ENCODE measurements around the gene VSTM4. TPM values are rescaled to one million over a fixed set of nuclear protein-coding genes. Genes with fewer than 3 reads are reported as not detected.

The VSTM4 gene
- total and polyA plus RNA-seq, 9 donors = 35.5 to 59.5 (median 46.7) TPM

- peaks cover 35% of the 10 kb centered on the region for H3K4me1 ChIP-seq (ENCODE audit: control insufficient read depth, insufficient read depth, low read length)
- peaks cover 6% of the 10 kb centered on the region for H3K9me3 ChIP-seq (replicated peaks; ENCODE audit: control insufficient read depth, low read depth, low read length)
- no peak for DNase-seq
- H3K27ac ChIP-seq (ENCODE audit: low read length) = no peak overlapping the region
- 90% methylated on average over 5 of the region's 7 CpGs for WGBS (ENCODE audit: insufficient coverage)
- peaks cover 55% of the 10 kb centered on the region for H3K36me3 ChIP-seq (ENCODE audit: control insufficient read depth, insufficient read depth, low read length)
- H3K27me3 ChIP-seq (ENCODE audit: control insufficient read depth, insufficient read depth, low read length) = no peaks in the 10 kb centered on the region
- H3K4me3 ChIP-seq (ENCODE audit: low read length) = no peak overlapping the region
These were observed 39.0 kb downstream of the VSTM4 start for GRCh38 chr10:49076319-49076718.

GRCh38 chr10:49075743-49076142, 39.6 kb downstream of the VSTM4 start:
- Histone ChIP-seq H3K4me1 (ENCODE audit: control insufficient read depth, insufficient read depth, low read length) (peaks cover 35% of the 10 kb centered on the region), H3K27me3 (ENCODE audit: control insufficient read depth, insufficient read depth, low read length) (no peaks in the 10 kb centered on the region), H3K4me3 (ENCODE audit: low read length) (no peak overlapping the region), H3K36me3 (ENCODE audit: control insufficient read depth, insufficient read depth, low read length) (peaks cover 61% of the 10 kb centered on the region), H3K27ac (ENCODE audit: low read length) (no peak overlapping the region), H3K9me3 (replicated peaks; ENCODE audit: control insufficient read depth, low read depth, low read length) (peaks cover 6% of the 10 kb centered on the region)
- WGBS (ENCODE audit: insufficient coverage) = 100% methylated on average over 1 of the region's 2 CpGs
- no peak for DNase-seq

DNA sequence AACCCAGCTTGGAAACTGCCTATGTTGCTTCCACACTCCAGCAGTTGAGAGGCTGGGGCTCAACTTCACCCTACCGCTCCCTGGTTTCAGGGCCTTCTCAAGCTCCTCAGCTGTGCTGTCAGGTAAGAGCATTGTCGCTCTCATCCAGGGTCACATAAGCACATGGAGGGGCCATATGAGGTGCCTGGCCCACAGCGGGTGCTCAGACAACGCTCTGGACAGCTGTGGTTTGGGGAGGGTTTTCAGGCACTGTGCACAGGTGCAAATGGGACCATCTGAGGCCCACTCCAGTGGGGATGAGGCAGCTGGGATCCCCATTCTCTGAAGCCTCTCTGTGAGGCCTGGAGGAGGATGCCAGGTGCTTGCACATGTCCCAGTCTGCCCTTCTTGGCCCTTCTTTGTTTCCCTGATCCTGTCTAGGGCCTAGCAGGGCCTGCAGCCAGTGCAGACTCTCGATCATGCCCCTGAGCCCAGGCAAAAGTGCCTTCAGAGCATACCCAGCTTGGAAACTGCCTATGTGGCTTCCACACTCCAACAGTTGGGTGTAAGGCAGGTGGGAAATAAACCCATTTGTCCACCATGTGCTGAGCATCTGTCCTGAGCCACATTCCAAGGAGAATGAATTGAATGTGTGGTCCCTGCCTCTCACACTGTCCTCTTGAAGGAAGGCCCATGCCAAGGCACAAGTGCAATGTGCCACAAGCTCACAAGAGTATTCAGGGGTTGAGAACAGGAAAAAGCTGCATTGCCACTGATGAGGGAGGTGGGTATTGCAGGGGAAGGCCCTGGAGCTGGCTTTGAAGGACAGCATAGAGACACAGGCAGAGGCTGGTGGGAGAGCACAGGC, 40.3 kb downstream of the VSTM4 start:
- H3K4me3 ChIP-seq (ENCODE audit: low read length) = no peak overlapping the region
- H3K4me1 ChIP-seq (ENCODE audit: control insufficient read depth, insufficient read depth, low read length) = peaks cover 31% of the 10 kb centered on the region
- H3K27ac ChIP-seq (ENCODE audit: low read length) = no peak overlapping the region
- DNase-seq = peak; percentile 45
- peaks cover 65% of the 10 kb centered on the region for H3K36me3 ChIP-seq (ENCODE audit: control insufficient read depth, insufficient read depth, low read length)
- H3K27me3 ChIP-seq (ENCODE audit: control insufficient read depth, insufficient read depth, low read length) = no peaks in the 10 kb centered on the region
- 100% methylated on average over 5 of the region's 5 CpGs for WGBS (ENCODE audit: insufficient coverage)
- H3K9me3 ChIP-seq (replicated peaks; ENCODE audit: control insufficient read depth, low read depth, low read length) = peaks cover 6% of the 10 kb centered on the region

- peaks cover 37% of the 10 kb centered on the region for H3K4me1 ChIP-seq (ENCODE audit: control insufficient read depth, insufficient read depth, low read length)
- WGBS (ENCODE audit: insufficient coverage) = 83% methylated on average over 2 of the region's 4 CpGs
- H3K27ac ChIP-seq (ENCODE audit: low read length) = no peak overlapping the region
- H3K36me3 ChIP-seq (ENCODE audit: control insufficient read depth, insufficient read depth, low read length) = peaks cover 80% of the 10 kb centered on the region
- no peaks in the 10 kb centered on the region for H3K27me3 ChIP-seq (ENCODE audit: control insufficient read depth, insufficient read depth, low read length)
- DNase-seq = no peak
- H3K9me3 ChIP-seq (replicated peaks; ENCODE audit: control insufficient read depth, low read depth, low read length) = peaks cover 6% of the 10 kb centered on the region
- no peak overlapping the region for H3K4me3 ChIP-seq (ENCODE audit: low read length)
These were observed 43.0 kb downstream of the VSTM4 start for GRCh38 chr10:49072166-49072885.

DNA sequence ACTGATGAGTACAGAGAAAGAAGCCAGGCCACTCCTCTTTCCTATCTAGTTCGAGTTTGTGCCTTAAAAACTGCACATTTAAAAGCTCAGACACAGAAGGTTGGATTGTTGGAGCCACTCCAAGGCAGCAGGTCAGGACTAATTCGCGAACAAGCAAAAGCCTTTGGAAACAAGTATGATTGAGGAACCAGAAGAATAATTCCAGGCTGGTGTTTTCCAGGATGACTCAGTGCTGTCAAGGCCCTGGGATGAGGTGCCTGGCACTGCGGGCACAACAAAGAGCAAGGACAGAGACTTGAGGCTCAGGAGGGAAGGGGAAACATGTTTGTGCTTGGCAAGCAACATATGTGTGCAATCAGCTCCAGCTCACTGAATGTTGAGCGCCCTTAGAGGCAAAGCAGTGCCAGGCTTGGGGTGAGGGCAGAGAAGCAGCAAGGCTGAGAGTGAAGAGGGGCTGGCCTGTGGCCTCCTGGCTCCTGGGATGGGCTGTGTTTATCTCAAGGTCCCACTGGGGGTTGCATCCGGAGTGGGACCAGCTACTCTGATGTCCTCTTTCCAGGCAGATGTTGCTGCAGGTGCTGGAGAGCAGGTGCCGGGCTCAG, 44.1 kb downstream of the VSTM4 start:
- H3K9me3 ChIP-seq (replicated peaks; ENCODE audit: control insufficient read depth, low read depth, low read length) = peaks cover 6% of the 10 kb centered on the region
- H3K4me3 ChIP-seq (ENCODE audit: low read length) = no peak overlapping the region
- H3K4me1 ChIP-seq (ENCODE audit: control insufficient read depth, insufficient read depth, low read length) = peaks cover 27% of the 10 kb centered on the region
- 41% methylated on average over 5 of the region's 7 CpGs for WGBS (ENCODE audit: insufficient coverage)
- no peak overlapping the region for H3K27ac ChIP-seq (ENCODE audit: low read length)
- H3K36me3 ChIP-seq (ENCODE audit: control insufficient read depth, insufficient read depth, low read length) = peaks cover 70% of the 10 kb centered on the region
- no peaks in the 10 kb centered on the region for H3K27me3 ChIP-seq (ENCODE audit: control insufficient read depth, insufficient read depth, low read length)
- peak; percentile 52 for DNase-seq

GRCh38 chr10:49070701-49071100, 44.6 kb downstream of the VSTM4 start:
- Histone ChIP-seq H3K4me1 (ENCODE audit: control insufficient read depth, insufficient read depth, low read length) (peaks cover 26% of the 10 kb centered on the region), H3K4me3 (ENCODE audit: low read length) (no peak overlapping the region), H3K27ac (ENCODE audit: low read length) (no peak overlapping the region), H3K27me3 (ENCODE audit: control insufficient read depth, insufficient read depth, low read length) (no peaks in the 10 kb centered on the region), H3K36me3 (ENCODE audit: control insufficient read depth, insufficient read depth, low read length) (peaks cover 64% of the 10 kb centered on the region), H3K9me3 (replicated peaks; ENCODE audit: control insufficient read depth, low read depth, low read length) (peaks cover 6% of the 10 kb centered on the region)
- DNase-seq = no peak
- WGBS (ENCODE audit: insufficient coverage) = no CpG with 5 or more reads among the region's 4 CpGs

GRCh38 chr10:49068672-49069217, 46.6 kb downstream of the VSTM4 start:
- no peak for DNase-seq
- Histone ChIP-seq H3K4me1 (ENCODE audit: control insufficient read depth, insufficient read depth, low read length) (peaks cover 19% of the 10 kb centered on the region), H3K27me3 (ENCODE audit: control insufficient read depth, insufficient read depth, low read length) (no peaks in the 10 kb centered on the region), H3K4me3 (ENCODE audit: low read length) (no peak overlapping the region), H3K27ac (ENCODE audit: low read length) (no peak overlapping the region), H3K36me3 (ENCODE audit: control insufficient read depth, insufficient read depth, low read length) (peaks cover 62% of the 10 kb centered on the region), H3K9me3 (replicated peaks; ENCODE audit: control insufficient read depth, low read depth, low read length) (peaks cover 6% of the 10 kb centered on the region)
- WGBS (ENCODE audit: insufficient coverage) = 67% methylated on average over 5 of the region's 6 CpGs

DNA sequence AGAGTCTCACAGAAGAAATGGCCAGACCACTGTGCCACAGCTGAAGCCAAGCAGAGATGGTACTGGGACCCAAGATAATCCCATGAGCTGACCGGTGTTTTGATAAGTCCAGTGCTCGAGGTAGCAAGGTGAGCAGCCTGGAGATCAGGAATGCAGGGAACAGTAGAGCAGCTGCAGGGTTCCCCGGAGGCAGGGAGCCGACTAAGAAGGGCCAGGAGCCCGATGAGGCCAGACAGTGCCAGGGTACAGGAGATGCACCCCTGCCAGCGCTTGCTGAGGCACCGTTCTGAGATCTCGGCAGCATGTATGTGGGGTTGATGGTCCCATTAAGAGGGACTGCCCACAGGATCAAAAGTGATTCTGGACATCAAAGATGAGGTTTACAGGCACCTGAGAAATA, 47.1 kb downstream of the VSTM4 start:
- peaks cover 6% of the 10 kb centered on the region for H3K9me3 ChIP-seq (replicated peaks; ENCODE audit: control insufficient read depth, low read depth, low read length)
- 94% methylated on average over 8 of the region's 8 CpGs for WGBS (ENCODE audit: insufficient coverage)
- H3K4me3 ChIP-seq (ENCODE audit: low read length) = no peak overlapping the region
- no peaks in the 10 kb centered on the region for H3K27me3 ChIP-seq (ENCODE audit: control insufficient read depth, insufficient read depth, low read length)
- no peak for DNase-seq
- peaks cover 61% of the 10 kb centered on the region for H3K36me3 ChIP-seq (ENCODE audit: control insufficient read depth, insufficient read depth, low read length)
- H3K27ac ChIP-seq (ENCODE audit: low read length) = no peak overlapping the region
- peaks cover 19% of the 10 kb centered on the region for H3K4me1 ChIP-seq (ENCODE audit: control insufficient read depth, insufficient read depth, low read length)

GRCh38 chr10:49066944-49067730, 48.2 kb downstream of the VSTM4 start:
- H3K36me3 ChIP-seq (ENCODE audit: control insufficient read depth, insufficient read depth, low read length) = peaks cover 50% of the 10 kb centered on the region
- no peak for DNase-seq
- 64% methylated on average over 2 of the region's 5 CpGs for WGBS (ENCODE audit: insufficient coverage)

More at GRCh38 chr10:49066944-49067730, 48.2 kb downstream of the VSTM4 start:
- Histone ChIP-seq H3K27me3 (ENCODE audit: control insufficient read depth, insufficient read depth, low read length) (no peaks in the 10 kb centered on the region), H3K27ac (ENCODE audit: low read length) (no peak overlapping the region), H3K4me3 (ENCODE audit: low read length) (no peak overlapping the region), H3K4me1 (ENCODE audit: control insufficient read depth, insufficient read depth, low read length) (peaks cover 19% of the 10 kb centered on the region), H3K9me3 (replicated peaks; ENCODE audit: control insufficient read depth, low read depth, low read length) (peaks cover 8% of the 10 kb centered on the region)
